HG03378 (cell line): ENCODE data around the gene SMIM1.
"Not testable (repeated sequence)": the region's sequence is repeated elsewhere in the genome, so short reads cannot be mapped to it uniquely, and the experiment has no call there.

ENCODE experiments used
- ATAC-seq: cut with Tn5 transposase; IDR thresholded peaks from one replicate; pipeline ENCODE4 v1.9.1; 2021; ENCODE audit warnings: mild to moderate bottlenecking, moderate library complexity; ENCODE audit not compliant: unreplicated experiment

SMIM1 gene

GRCh38 chr1:3736131-3736561 lies 36.4 kb upstream of the SMIM1 start:
- no peak for ATAC-seq

DNA sequence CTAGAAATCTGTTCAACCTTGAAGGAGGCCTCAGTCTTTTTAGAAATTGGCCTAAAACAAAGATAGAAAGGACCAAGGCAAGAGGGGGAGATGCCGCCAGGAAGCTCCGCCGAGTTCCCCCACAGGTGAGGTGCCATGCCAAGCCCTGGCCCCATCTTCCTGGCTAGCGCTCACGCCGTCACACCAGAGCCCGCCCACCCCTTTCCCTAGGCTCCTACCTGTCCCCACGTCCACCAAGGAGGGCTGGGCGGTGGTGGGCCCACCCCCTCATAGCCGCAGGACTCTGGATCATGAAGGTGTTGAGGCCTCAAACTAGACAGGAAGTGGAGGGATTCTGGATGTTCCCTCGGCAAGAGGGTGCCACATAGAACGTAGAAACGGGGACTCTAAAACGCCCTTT lies 35.8 kb upstream of the SMIM1 start:
- ATAC-seq = no peak

GRCh38 chr1:3738943-3739342 lies 33.6 kb upstream of the SMIM1 start:
- ATAC-seq = no peak

DNA sequence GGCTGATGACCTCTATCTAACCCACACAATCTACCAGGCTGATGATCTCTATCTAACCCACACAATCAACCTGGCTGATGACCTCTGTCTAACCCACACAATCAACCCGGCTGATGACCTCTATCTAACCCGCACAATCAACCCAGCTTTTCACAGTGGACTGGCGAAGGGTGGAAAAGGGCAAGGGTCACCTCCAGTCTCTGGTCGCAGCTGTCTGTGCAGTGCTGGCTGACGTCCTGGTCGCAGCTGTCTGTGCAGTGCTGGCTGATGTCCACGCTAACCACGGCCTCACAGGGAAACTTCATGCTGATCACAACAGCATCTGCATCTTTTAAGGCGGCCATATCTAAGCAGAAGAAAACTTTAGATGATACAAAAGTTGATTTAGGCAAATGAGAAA lies 32.5 kb upstream of the SMIM1 start:
- no peak for ATAC-seq

- no peak for ATAC-seq
These were observed 31.8 kb upstream of the SMIM1 start for GRCh38 chr1:3740752-3741151.

- ATAC-seq = no peak
These were observed 30.7 kb upstream of the SMIM1 start for GRCh38 chr1:3741566-3742438.

DNA sequence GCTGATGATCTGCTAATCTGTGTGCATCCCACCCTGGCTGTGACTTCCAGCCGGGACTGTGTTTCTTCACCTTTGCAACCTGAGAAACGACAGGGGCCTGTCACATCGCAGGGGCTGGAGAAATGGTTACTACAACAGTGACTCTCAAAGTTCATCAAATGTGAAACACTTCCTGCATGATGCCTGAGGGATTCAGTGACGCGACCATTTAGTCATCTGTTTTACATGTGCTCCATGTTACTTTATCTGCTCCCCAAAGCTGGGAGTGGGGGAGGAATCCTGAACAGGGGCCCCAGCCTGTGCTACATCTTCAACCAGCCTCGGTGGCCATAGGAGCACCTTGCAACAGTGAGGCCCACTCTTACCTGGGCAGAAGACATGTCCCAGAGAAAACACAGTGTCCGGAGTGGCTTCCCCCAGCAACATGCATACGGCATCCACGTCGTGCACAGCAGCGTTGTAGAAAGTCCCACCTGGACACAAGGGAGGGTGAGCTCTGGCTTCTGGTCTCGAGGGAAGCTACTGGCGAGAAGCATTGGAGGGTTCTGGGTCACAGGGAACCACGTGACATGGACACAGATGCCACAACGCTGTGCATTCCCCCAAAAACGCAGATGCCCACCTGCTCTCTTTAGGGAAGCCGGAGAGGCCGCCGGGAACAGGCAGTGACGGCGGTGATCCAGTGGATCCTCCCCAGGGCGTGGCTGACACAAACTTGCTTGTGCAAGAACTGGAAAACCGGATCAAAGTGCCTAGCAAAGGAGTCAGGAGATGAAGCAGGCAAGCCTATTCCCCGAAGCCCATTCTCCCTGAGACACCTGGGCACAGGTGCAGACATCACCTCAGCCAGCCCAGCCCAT lies 29.9 kb upstream of the SMIM1 start:
- no peak for ATAC-seq

- ATAC-seq = no peak
These were observed 29.1 kb upstream of the SMIM1 start for GRCh38 chr1:3743421-3743820.

- ATAC-seq = no peak
These were observed 28.7 kb upstream of the SMIM1 start for GRCh38 chr1:3743826-3744225.

- no peak for ATAC-seq
These were observed 27.9 kb upstream of the SMIM1 start for GRCh38 chr1:3744646-3745045.

GRCh38 chr1:3745071-3745470 lies 27.5 kb upstream of the SMIM1 start:
- no peak for ATAC-seq

- ATAC-seq = no peak
These were observed 26.8 kb upstream of the SMIM1 start for GRCh38 chr1:3745590-3746381.

DNA sequence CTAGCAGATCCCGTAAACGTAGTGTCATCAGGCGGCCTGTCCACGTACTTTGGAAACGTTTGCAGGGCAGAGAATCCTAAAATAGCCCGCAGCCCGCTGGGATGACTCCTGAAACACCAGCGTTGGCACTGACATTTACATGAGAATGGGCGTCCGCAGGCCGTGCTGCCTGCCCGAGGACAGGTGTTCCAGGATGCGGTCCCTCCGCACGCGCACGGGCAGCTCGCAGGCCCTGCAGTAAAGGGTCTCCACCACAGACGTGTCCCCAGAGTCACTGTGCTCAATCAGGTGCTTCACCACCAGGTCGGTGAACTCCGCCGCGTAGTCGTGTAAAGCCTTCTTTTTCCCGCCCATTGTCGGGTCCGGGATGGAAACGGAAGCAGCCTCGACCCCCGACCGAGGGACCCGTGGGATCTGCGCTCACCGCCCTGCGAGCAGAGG lies 26.1 kb upstream of the SMIM1 start:
- ATAC-seq = no peak

GRCh38 chr1:3746830-3747521 lies 25.6 kb upstream of the SMIM1 start:
- no peak for ATAC-seq

DNA sequence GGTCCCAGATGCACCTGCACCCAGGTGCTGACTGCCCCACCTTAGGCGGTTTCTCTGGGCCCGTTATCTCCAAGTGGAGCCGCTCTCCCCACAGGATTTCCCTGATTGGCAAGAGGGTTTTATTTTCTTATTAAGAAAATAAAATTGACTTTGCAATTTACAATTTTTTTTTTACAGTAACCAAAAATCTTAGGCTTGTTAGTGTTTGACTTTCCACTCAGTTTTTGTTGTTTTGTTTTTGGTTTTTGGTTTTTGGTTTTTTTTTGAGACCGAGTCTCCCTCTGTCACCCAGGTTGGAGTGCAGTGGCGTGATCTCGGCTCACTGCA lies 25.1 kb upstream of the SMIM1 start:
- no peak for ATAC-seq

DNA sequence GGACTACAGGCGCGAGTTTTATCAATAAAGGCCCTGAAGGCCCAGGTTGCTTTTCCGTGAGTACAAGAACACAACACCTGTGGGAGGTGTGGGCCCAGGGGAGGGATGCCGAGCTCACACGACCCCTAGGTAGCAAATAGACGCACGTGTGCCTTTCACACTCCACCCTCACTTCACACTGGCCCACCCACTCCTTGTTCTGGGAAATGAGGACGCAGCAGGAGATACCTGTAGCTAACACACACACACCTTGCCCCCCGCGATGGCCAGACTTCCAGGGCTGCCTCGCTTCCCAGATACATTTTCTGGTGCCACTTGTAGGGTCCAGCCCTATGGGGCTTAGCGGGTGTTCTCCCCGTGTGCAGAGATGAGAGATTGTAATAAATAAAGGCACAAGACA lies 24.6 kb upstream of the SMIM1 start:
- ATAC-seq = no peak

- not testable (repeated sequence) for ATAC-seq
These were observed 24.1 kb upstream of the SMIM1 start for GRCh38 chr1:3748316-3748900.

GRCh38 chr1:3749512-3749911 lies 23.0 kb upstream of the SMIM1 start:
- ATAC-seq = no peak

DNA sequence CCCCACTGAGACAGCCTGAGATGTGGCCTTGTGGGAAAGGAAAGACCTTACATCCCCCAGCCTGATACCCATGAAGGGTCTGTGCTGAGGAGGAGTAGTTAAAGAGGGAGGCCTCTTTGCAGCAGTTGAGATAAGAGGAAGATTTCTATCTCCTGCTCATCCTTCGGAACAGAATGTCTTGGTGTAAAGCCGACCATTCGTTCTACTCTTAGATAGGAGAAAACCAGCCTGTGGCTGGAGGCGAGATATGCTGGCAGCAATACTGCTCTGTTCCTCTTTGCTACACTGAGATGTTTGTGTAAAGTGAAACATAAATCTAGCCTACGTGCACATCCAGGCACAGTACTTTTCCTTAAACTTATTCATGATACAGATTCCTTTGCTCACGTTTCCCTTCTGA lies 21.8 kb upstream of the SMIM1 start:
- no peak for ATAC-seq

GRCh38 chr1:3752400-3752945 lies 20.1 kb upstream of the SMIM1 start, which contains the start of gene CCDC27:
Gene CCDC27, plus strand, starts transcription at chr1:3752450. Its CDS starts 32 bp downstream, at chr1:3752482.
- ATAC-seq = no peak
